Measurements from ENCODE around the gene ZNF536.

Gene ZNF536

GRCh38 chr19:30350692-30351663 lies 21.2 kb upstream of the ZNF536 start:
- no peak overlapping the region for H3K4me3 ChIP-seq (ENCODE audit: low read depth, low read length)
- DNase-seq (ENCODE audit: low read depth): no peak
- no peak for TF ChIP-seq CTCF (IDR thresholded peaks at IDR 0.05; ENCODE audit: low read depth, low read length, missing control alignments)

GRCh38 chr19:30351774-30352173 lies 20.4 kb upstream of the ZNF536 start:
- DNase-seq (ENCODE audit: low read depth): no peak
- H3K4me3 ChIP-seq (ENCODE audit: low read depth, low read length): no peak overlapping the region
- no peak for TF ChIP-seq CTCF (IDR thresholded peaks at IDR 0.05; ENCODE audit: low read depth, low read length, missing control alignments)

- no peak for TF ChIP-seq CTCF (IDR thresholded peaks at IDR 0.05; ENCODE audit: low read depth, low read length, missing control alignments)
- no peak for DNase-seq (ENCODE audit: low read depth)
- H3K4me3 ChIP-seq (ENCODE audit: low read depth, low read length): no peak overlapping the region
These were observed 18.7 kb upstream of the ZNF536 start for GRCh38 chr19:30353394-30353945.

- no peak for TF ChIP-seq CTCF (IDR thresholded peaks at IDR 0.05; ENCODE audit: low read depth, low read length, missing control alignments)
- DNase-seq (ENCODE audit: low read depth): no peak
- no peak overlapping the region for H3K4me3 ChIP-seq (ENCODE audit: low read depth, low read length)
These were observed 16.6 kb upstream of the ZNF536 start for GRCh38 chr19:30355586-30355985.

- no peak for TF ChIP-seq CTCF (IDR thresholded peaks at IDR 0.05; ENCODE audit: low read depth, low read length, missing control alignments)
- no peak overlapping the region for H3K4me3 ChIP-seq (ENCODE audit: low read depth, low read length)
- no peak for DNase-seq (ENCODE audit: low read depth)
These were observed 15.1 kb upstream of the ZNF536 start for GRCh38 chr19:30356951-30357579.

GRCh38 chr19:30357580-30357954 lies 14.6 kb upstream of the ZNF536 start:
- no peak overlapping the region for H3K4me3 ChIP-seq (ENCODE audit: low read depth, low read length)
- DNase-seq (ENCODE audit: low read depth): no peak
- TF ChIP-seq CTCF (IDR thresholded peaks at IDR 0.05; ENCODE audit: low read depth, low read length, missing control alignments): no peak

Measured in GM12864 (cell line).